GM12872 (cell line): Measurements from ENCODE around the gene KCNH1.

Source experiments
- TF ChIP-seq, protein P1 (sequence below): IDR thresholded peaks from 3 replicates; pipeline ENCODE4 v1.5.1; 2011; ENCODE audit warnings: low read depth, mild to moderate bottlenecking, low read length, moderate library complexity; ENCODE audit not compliant: insufficient read depth

The KCNH1 gene

GRCh38 chr1:210827481-210827880 lies 306.5 kb downstream of the KCNH1 start:
- TF ChIP-seq, protein P1, sequence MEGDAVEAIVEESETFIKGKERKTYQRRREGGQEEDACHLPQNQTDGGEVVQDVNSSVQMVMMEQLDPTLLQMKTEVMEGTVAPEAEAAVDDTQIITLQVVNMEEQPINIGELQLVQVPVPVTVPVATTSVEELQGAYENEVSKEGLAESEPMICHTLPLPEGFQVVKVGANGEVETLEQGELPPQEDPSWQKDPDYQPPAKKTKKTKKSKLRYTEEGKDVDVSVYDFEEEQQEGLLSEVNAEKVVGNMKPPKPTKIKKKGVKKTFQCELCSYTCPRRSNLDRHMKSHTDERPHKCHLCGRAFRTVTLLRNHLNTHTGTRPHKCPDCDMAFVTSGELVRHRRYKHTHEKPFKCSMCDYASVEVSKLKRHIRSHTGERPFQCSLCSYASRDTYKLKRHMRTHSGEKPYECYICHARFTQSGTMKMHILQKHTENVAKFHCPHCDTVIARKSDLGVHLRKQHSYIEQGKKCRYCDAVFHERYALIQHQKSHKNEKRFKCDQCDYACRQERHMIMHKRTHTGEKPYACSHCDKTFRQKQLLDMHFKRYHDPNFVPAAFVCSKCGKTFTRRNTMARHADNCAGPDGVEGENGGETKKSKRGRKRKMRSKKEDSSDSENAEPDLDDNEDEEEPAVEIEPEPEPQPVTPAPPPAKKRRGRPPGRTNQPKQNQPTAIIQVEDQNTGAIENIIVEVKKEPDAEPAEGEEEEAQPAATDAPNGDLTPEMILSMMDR: no peak

- TF ChIP-seq, protein P1: no peak
These were observed 307.3 kb downstream of the KCNH1 start for GRCh38 chr1:210826686-210827085.

DNA sequence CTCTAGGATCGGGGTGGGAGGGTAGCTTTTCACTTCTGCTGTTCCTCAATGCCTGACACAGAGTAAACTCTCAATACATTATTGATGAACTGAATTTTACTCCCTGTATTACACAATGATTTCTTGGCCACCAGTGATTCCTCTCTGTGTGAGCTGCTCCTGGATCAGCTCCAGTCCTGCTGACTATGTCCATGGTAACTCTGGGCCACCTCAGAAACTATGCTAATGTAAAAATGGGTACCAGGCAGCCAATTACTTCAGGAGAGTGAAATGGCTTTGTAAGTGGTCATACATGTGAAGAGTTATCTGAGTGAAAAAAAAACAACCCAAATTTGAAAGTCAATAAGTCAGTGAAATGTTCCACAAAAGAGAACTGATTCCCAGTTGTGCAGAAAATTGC lies 311.0 kb downstream of the KCNH1 start:
- TF ChIP-seq, protein P1: no peak

DNA sequence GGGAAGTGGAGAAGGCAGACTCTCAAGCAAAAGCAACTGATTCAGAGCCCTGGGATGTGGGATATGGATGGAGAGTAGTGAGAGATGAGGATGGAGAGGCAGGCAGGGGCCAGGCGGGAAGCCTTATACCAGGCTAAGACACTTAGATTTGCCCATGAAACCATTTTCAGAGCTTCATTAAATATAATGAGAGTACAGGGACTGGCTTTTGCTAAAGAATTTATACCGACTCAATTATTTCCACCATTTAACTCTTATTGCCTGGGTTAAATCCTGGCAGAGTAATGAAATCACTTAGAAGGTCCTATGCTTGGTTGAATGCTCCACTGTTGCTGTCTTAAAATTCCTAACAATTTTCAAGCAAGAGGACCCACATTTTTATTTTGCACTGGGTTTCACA lies 311.7 kb downstream of the KCNH1 start:
- TF ChIP-seq, protein P1: no peak

GRCh38 chr1:210821615-210822014 lies 312.3 kb downstream of the KCNH1 start:
- TF ChIP-seq, protein P1: no peak

GRCh38 chr1:210819266-210819665 lies 314.7 kb downstream of the KCNH1 start:
- TF ChIP-seq, protein P1: no peak

- TF ChIP-seq, protein P1: no peak
These were observed 316.3 kb downstream of the KCNH1 start for GRCh38 chr1:210817385-210818275.
